Measurements from ENCODE around the gene LRRK1.

Gene LRRK1

GRCh38 chr15:101063891-101064794 lies 145.0 kb downstream of the LRRK1 start:
- Histone ChIP-seq H3K9me3 (ENCODE audit: low read length) (no peaks in the 10 kb centered on the region), H3K4me1 (ENCODE audit: insufficient read depth, low read length, severe bottlenecking) (peaks cover 29% of the 10 kb centered on the region), H2AFZ (ENCODE audit: low read length) (no peak overlapping the region), H3K9ac (ENCODE audit: low read length) (no peak overlapping the region), H3K36me3 (ENCODE audit: insufficient read depth, low read length) (peaks cover 92% of the 10 kb centered on the region), H3K9me2 (ENCODE audit: low read depth, low read length) (no peaks in the 10 kb centered on the region), H3K4me3 (ENCODE audit: low read depth, low read length, poor library complexity, severe bottlenecking) (no peak overlapping the region), H3K27me3 (ENCODE audit: insufficient read depth, low read length) (no peaks in the 10 kb centered on the region), H3K4me2 (ENCODE audit: low read length) (no peak overlapping the region), H3F3A (ENCODE audit: insufficient read depth, low read length) (no peaks in the 10 kb centered on the region), H3K27ac (ENCODE audit: low read depth, low read length, poor library complexity, severe bottlenecking) (peak overlapping the region; percentile 92), H3K79me2 (ENCODE audit: insufficient read depth, low read length) (no peaks in the 10 kb centered on the region), H4K20me1 (ENCODE audit: insufficient read depth, low read length) (no peaks in the 10 kb centered on the region)
- TF ChIP-seq CTCF (IDR thresholded peaks at IDR 0.05; ENCODE audit: low read length) (no peak), EZH2 (IDR thresholded peaks at IDR 0.05; ENCODE audit: borderline replicate concordance, low read length) (no peak)

GRCh38 chr15:101064795-101065569 lies 145.8 kb downstream of the LRRK1 start:
- Histone ChIP-seq H3K4me1 (ENCODE audit: insufficient read depth, low read length, severe bottlenecking) (peaks cover 29% of the 10 kb centered on the region), H4K20me1 (ENCODE audit: insufficient read depth, low read length) (no peaks in the 10 kb centered on the region)
- TF ChIP-seq EZH2 (IDR thresholded peaks at IDR 0.05; ENCODE audit: borderline replicate concordance, low read length), result no peak
- no peak for TF ChIP-seq CTCF (IDR thresholded peaks at IDR 0.05; ENCODE audit: low read length)

GRCh38 chr15:101065570-101066221 lies 146.5 kb downstream of the LRRK1 start:
- Histone ChIP-seq H4K20me1 (ENCODE audit: insufficient read depth, low read length) (no peaks in the 10 kb centered on the region), H3K9me2 (ENCODE audit: low read depth, low read length) (no peaks in the 10 kb centered on the region), H3K4me3 (ENCODE audit: low read depth, low read length, poor library complexity, severe bottlenecking) (no peak overlapping the region), H2AFZ (ENCODE audit: low read length) (no peak overlapping the region), H3F3A (ENCODE audit: insufficient read depth, low read length) (no peaks in the 10 kb centered on the region), H3K4me2 (ENCODE audit: low read length) (no peak overlapping the region), H3K79me2 (ENCODE audit: insufficient read depth, low read length) (no peaks in the 10 kb centered on the region), H3K36me3 (ENCODE audit: insufficient read depth, low read length) (peaks cover 94% of the 10 kb centered on the region), H3K27me3 (ENCODE audit: insufficient read depth, low read length) (no peaks in the 10 kb centered on the region), H3K4me1 (ENCODE audit: insufficient read depth, low read length, severe bottlenecking) (peaks cover 27% of the 10 kb centered on the region), H3K9ac (ENCODE audit: low read length) (no peak overlapping the region), H3K27ac (ENCODE audit: low read depth, low read length, poor library complexity, severe bottlenecking) (no peak overlapping the region), H3K9me3 (ENCODE audit: low read length) (no peaks in the 10 kb centered on the region)
- TF ChIP-seq CTCF (IDR thresholded peaks at IDR 0.05; ENCODE audit: low read length) (no peak), EZH2 (IDR thresholded peaks at IDR 0.05; ENCODE audit: borderline replicate concordance, low read length) (no peak)

More at GRCh38 chr15:101064795-101065569, 145.8 kb downstream of the LRRK1 start:
- H3K4me3 ChIP-seq (ENCODE audit: low read depth, low read length, poor library complexity, severe bottlenecking), result no peak overlapping the region
- H3K9me3 ChIP-seq (ENCODE audit: low read length), result no peaks in the 10 kb centered on the region
- no peaks in the 10 kb centered on the region for H3K9me2 ChIP-seq (ENCODE audit: low read depth, low read length)
- no peaks in the 10 kb centered on the region for H3F3A ChIP-seq (ENCODE audit: insufficient read depth, low read length)
- peaks cover 92% of the 10 kb centered on the region for H3K36me3 ChIP-seq (ENCODE audit: insufficient read depth, low read length)
- H3K4me2 ChIP-seq (ENCODE audit: low read length), result no peak overlapping the region
- no peak overlapping the region for H3K9ac ChIP-seq (ENCODE audit: low read length)
- no peaks in the 10 kb centered on the region for H3K79me2 ChIP-seq (ENCODE audit: insufficient read depth, low read length)
- no peaks in the 10 kb centered on the region for H3K27me3 ChIP-seq (ENCODE audit: insufficient read depth, low read length)
- no peak overlapping the region for H3K27ac ChIP-seq (ENCODE audit: low read depth, low read length, poor library complexity, severe bottlenecking)
- no peak overlapping the region for H2AFZ ChIP-seq (ENCODE audit: low read length)
